ENCODE measurements around the gene OSBPL5.

Gene OSBPL5

DNA sequence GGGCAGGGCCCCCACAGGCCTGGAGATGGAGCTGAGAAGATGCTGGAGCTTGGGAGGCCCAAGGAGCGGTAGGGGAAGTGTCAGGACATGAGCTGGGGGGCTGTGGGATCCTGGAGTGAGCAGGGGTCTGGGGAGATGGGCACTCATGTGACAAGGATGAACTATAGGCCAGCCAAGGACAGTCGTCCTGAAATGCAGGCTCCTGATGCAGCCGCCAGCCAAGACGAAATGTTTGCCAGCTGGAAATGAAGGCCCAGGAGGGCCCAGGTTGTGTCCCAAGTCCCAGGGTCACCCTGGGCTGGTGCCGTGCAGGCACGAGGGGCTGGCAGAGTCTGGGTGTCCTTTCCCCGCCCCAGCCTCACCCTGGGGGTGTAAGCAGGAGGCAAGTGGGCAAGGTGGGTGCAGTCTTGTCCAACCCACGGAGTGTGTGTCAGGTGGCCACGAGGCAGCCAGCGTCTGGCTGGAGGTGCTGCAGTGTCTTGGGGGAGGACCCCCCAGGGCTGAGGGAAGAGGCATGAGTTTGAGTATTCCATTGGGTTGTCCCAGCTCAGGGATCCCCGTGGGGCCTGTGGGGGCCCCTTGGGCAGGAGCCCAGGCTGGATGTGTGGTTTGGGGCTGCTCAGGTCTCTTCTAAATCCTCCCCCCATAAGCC lies 32.1 kb upstream of the OSBPL5 start:
- Histone ChIP-seq H3K4me1 (ENCODE audit: control insufficient read depth, insufficient read depth, low read length) (no peaks in the 10 kb centered on the region), H3K27me3 (ENCODE audit: control insufficient read depth in 1 of 2, insufficient read depth in 2 of 2, low read length in 2 of 2) (peaks cover 11 to 29% of the 10 kb centered on the region in 2 donors), H3K27ac (ENCODE audit: low read length) (no peak overlapping the region), H3K4me3 (ENCODE audit: low read length in 2 of 2) (no peak overlapping the region), H3K36me3 (ENCODE audit: control insufficient read depth in 2 of 2, insufficient read depth in 2 of 2, low read length in 2 of 2) (no peaks in the 10 kb centered on the region), H3K9ac (ENCODE audit: low read length in 2 of 2) (no peak overlapping the region), H3K9me3 (ENCODE audit: control insufficient read depth in 2 of 2, low read length in 2 of 2) (no peaks in the 10 kb centered on the region)

GRCh38 chr11:3196161-3197043 lies 31.3 kb upstream of the OSBPL5 start:
- Histone ChIP-seq H3K9ac (ENCODE audit: low read length in 2 of 2) (no peak overlapping the region), H3K36me3 (ENCODE audit: control insufficient read depth in 2 of 2, insufficient read depth in 2 of 2, low read length in 2 of 2) (no peaks in the 10 kb centered on the region), H3K4me3 (ENCODE audit: low read length in 2 of 2) (no peak overlapping the region), H3K9me3 (ENCODE audit: control insufficient read depth in 2 of 2, low read length in 2 of 2) (no peaks in the 10 kb centered on the region), H3K27me3 (ENCODE audit: control insufficient read depth in 1 of 2, insufficient read depth in 2 of 2, low read length in 2 of 2) (peaks cover 4 to 23% of the 10 kb centered on the region in 2 donors), H3K27ac (ENCODE audit: low read length) (no peak overlapping the region), H3K4me1 (ENCODE audit: control insufficient read depth, insufficient read depth, low read length) (no peaks in the 10 kb centered on the region)

GRCh38 chr11:3195251-3196160 lies 30.4 kb upstream of the OSBPL5 start:
- H3K4me1 ChIP-seq (ENCODE audit: control insufficient read depth, insufficient read depth, low read length), result no peaks in the 10 kb centered on the region
- no peak overlapping the region for H3K9ac ChIP-seq (ENCODE audit: low read length in 2 of 2)
- H3K27me3 ChIP-seq (ENCODE audit: control insufficient read depth in 1 of 2, insufficient read depth in 2 of 2, low read length in 2 of 2), result peaks cover 4 to 14% of the 10 kb centered on the region in 2 donors
- H3K9me3 ChIP-seq (ENCODE audit: control insufficient read depth in 2 of 2, low read length in 2 of 2), result no peaks in the 10 kb centered on the region
- no peaks in the 10 kb centered on the region for H3K36me3 ChIP-seq (ENCODE audit: control insufficient read depth in 2 of 2, insufficient read depth in 2 of 2, low read length in 2 of 2)
- H3K4me3 ChIP-seq (ENCODE audit: low read length in 2 of 2), result no peak overlapping the region
- H3K27ac ChIP-seq (ENCODE audit: low read length), result no peak overlapping the region

DNA sequence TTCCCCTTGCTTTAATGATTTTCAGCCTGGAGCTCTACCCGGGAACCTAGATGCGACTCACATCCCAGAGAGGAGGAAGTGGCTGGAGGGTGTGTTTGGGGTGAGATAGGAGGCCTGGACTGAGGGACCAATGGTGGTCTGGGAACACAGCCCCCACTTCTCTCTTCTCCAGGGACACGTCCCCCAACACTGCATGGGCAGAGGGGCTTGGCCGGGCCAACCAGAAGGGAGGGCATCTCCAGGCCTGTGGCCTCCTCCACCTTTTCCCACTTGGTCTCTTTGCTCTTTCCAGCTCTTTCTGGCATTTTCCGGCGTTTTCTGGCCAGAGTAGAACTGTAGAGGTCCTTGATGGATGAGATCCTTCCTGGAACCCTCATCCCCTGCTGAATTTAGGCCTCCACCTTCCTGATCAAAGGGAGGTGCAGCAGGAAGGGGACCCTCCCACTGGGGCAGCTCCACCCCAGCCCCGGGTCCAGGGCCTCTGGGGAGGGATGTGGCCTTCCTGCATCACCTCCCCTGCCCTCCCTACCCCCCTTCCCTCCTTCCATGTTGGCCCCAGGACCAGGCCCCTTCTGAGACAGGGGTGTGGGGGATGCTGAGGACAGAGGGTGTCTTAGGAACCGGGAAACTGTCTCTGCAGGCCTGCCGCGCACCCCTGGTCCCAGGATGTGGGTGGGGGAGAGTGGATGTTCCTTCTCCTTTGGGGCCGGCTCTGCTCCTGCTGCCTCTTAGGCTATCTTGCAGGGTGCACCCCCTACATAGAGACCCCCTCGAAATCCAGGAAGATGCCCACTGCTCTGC lies 29.1 kb upstream of the OSBPL5 start:
- no peak overlapping the region for H3K9ac ChIP-seq (ENCODE audit: low read length in 2 of 2)

DNA sequence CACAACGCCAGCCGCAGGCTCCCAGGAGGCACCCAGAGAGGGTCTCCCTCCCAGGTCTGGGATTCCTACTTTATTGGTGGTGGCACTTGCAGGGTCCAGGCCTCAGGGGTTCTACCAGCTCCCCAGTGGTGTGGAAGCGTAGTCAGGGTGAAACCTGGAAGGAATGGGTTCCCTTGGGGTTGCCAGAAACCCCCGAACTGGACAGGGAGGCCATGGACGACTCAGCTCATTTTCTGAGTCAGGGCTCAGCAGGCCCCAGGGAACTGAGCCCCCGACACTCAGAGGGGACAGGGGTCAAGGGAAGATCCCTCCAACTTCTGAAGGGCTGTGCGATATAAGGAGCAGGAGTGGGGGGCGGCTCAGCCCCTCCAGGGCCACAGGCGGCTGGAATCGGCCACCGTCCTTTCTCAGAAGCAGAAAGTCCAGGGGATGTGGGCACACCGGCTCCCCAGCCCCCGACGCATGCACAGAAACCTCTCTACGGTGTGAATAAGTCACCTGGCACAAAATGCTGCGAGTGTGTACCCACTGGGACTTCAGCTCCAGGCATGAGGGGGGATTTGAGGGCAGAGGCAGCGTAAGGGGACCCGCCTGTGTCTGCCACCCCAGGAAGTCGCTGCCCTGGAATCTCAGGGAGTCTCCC lies 28.4 kb upstream of the OSBPL5 start:
- Histone ChIP-seq H3K9me3 (ENCODE audit: control insufficient read depth in 2 of 2, low read length in 2 of 2) (no peaks in the 10 kb centered on the region), H3K36me3 (ENCODE audit: control insufficient read depth in 2 of 2, insufficient read depth in 2 of 2, low read length in 2 of 2) (no peaks in the 10 kb centered on the region), H3K4me3 (ENCODE audit: low read length in 2 of 2) (no peak overlapping the region), H3K27me3 (ENCODE audit: control insufficient read depth in 1 of 2, insufficient read depth in 2 of 2, low read length in 2 of 2) (peaks cover 0 to 11% of the 10 kb centered on the region in 2 donors), H3K27ac (ENCODE audit: low read length) (no peak overlapping the region), H3K9ac (ENCODE audit: low read length in 2 of 2) (no peak overlapping the region), H3K4me1 (ENCODE audit: control insufficient read depth, insufficient read depth, low read length) (no peaks in the 10 kb centered on the region)

More for the DNA sequence above, 29.1 kb upstream of the OSBPL5 start:
- Histone ChIP-seq H3K9me3 (ENCODE audit: control insufficient read depth in 2 of 2, low read length in 2 of 2) (no peaks in the 10 kb centered on the region), H3K27me3 (ENCODE audit: control insufficient read depth in 1 of 2, insufficient read depth in 2 of 2, low read length in 2 of 2) (peaks cover 0 to 11% of the 10 kb centered on the region in 2 donors), H3K27ac (ENCODE audit: low read length) (no peak overlapping the region), H3K36me3 (ENCODE audit: control insufficient read depth in 2 of 2, insufficient read depth in 2 of 2, low read length in 2 of 2) (no peaks in the 10 kb centered on the region), H3K4me1 (ENCODE audit: control insufficient read depth, insufficient read depth, low read length) (no peaks in the 10 kb centered on the region), H3K4me3 (ENCODE audit: low read length in 2 of 2) (no peak overlapping the region)

- Histone ChIP-seq H3K27ac (ENCODE audit: low read length) (no peak overlapping the region), H3K27me3 (ENCODE audit: control insufficient read depth in 1 of 2, insufficient read depth in 2 of 2, low read length in 2 of 2) (peaks cover 0 to 7% of the 10 kb centered on the region in 2 donors), H3K4me1 (ENCODE audit: control insufficient read depth, insufficient read depth, low read length) (no peaks in the 10 kb centered on the region), H3K4me3 (ENCODE audit: low read length in 2 of 2) (no peak overlapping the region), H3K9me3 (ENCODE audit: control insufficient read depth in 2 of 2, low read length in 2 of 2) (no peaks in the 10 kb centered on the region), H3K9ac (ENCODE audit: low read length in 2 of 2) (no peak overlapping the region), H3K36me3 (ENCODE audit: control insufficient read depth in 2 of 2, insufficient read depth in 2 of 2, low read length in 2 of 2) (no peaks in the 10 kb centered on the region)
These were observed 27.6 kb upstream of the OSBPL5 start for GRCh38 chr11:3192511-3193372.

GRCh38 chr11:3191586-3192324 lies 26.6 kb upstream of the OSBPL5 start:
- no peaks in the 10 kb centered on the region for H3K36me3 ChIP-seq (ENCODE audit: control insufficient read depth in 2 of 2, insufficient read depth in 2 of 2, low read length in 2 of 2)
- no peaks in the 10 kb centered on the region for H3K9me3 ChIP-seq (ENCODE audit: control insufficient read depth in 2 of 2, low read length in 2 of 2)
- no peak overlapping the region for H3K4me3 ChIP-seq (ENCODE audit: low read length in 2 of 2)
- no peak overlapping the region for H3K27ac ChIP-seq (ENCODE audit: low read length)
- no peak overlapping the region for H3K9ac ChIP-seq (ENCODE audit: low read length in 2 of 2)
- H3K4me1 ChIP-seq (ENCODE audit: control insufficient read depth, insufficient read depth, low read length), result no peaks in the 10 kb centered on the region
- H3K27me3 ChIP-seq (ENCODE audit: control insufficient read depth in 1 of 2, insufficient read depth in 2 of 2, low read length in 2 of 2), result peaks cover 0 to 7% of the 10 kb centered on the region in 2 donors

GRCh38 chr11:3190600-3190999 lies 25.5 kb upstream of the OSBPL5 start:
- Histone ChIP-seq H3K4me1 (ENCODE audit: control insufficient read depth, insufficient read depth, low read length) (no peaks in the 10 kb centered on the region), H3K9ac (ENCODE audit: low read length in 2 of 2) (no peak overlapping the region), H3K9me3 (ENCODE audit: control insufficient read depth in 2 of 2, low read length in 2 of 2) (no peaks in the 10 kb centered on the region), H3K27ac (ENCODE audit: low read length) (no peak overlapping the region), H3K27me3 (ENCODE audit: control insufficient read depth in 1 of 2, insufficient read depth in 2 of 2, low read length in 2 of 2) (peaks cover 0 to 5% of the 10 kb centered on the region in 2 donors), H3K4me3 (ENCODE audit: low read length in 2 of 2) (no peak overlapping the region), H3K36me3 (ENCODE audit: control insufficient read depth in 2 of 2, insufficient read depth in 2 of 2, low read length in 2 of 2) (no peaks in the 10 kb centered on the region)

All from stomach smooth muscle (tissue), 2 donors.